ENCODE results near the gene BLOC1S6. TPM values are rescaled to one million over a fixed set of nuclear protein-coding genes. Genes with fewer than 3 reads are reported as not detected.
A peak's percentile ranks its signal among the peaks of the same experiment; 100 is the strongest.

The BLOC1S6 gene
- total RNA-seq, 1 donor from 2014 or later, result 64.2 TPM

DNA sequence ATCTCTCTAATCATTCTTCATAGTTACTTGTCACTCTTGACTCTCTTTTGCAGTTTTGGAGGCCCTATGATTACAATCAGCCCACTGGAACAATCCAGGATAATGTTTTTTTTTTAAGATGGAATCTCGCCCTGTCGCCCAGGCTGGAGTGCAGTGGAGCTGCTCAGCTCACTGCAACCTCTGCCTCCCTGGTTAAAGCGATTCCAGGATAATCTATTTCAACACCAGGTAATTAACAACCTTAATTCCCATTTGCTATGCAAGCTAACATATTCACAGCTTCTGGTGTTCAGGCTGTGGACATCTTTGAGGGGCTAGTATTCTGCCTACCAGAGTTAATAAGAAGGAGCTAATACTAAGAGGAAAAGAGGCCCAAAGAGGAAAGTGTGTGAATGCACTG is 1.1 kb upstream of the BLOC1S6 start:
- peak overlapping the region; percentile 96 for H3K4me3 Mint-ChIP-seq (ENCODE audit: unreplicated experiment)
- Histone ChIP-seq H3K36me3 (ENCODE audit: insufficient read depth, low read length) (no peaks in the 10 kb centered on the region), H3K4me2 (ENCODE audit: low read length) (peak overlapping the region; percentile 88), H3K4me3 (ENCODE audit: insufficient read depth, low read depth, low read length) (peak overlapping the region; percentile 99), H3K79me2 (ENCODE audit: insufficient read depth, low read length) (peaks cover 36% of the 10 kb centered on the region), H3K9ac (ENCODE audit: low read length) (peak overlapping the region; percentile 94), H3K4me1 (ENCODE audit: insufficient read depth, low read length) (peaks cover 20% of the 10 kb centered on the region), H4K20me1 (ENCODE audit: insufficient read depth, low read length) (no peaks in the 10 kb centered on the region), H3K27ac (ENCODE audit: low read depth, low read length) (peak overlapping the region; percentile 97), H3K27me3 (ENCODE audit: insufficient read depth, low read length) (no peaks in the 10 kb centered on the region), H2AFZ (ENCODE audit: low read depth, low read length) (no peak overlapping the region), H3K9me3 (ENCODE audit: insufficient read depth, low read depth, low read length) (no peaks in the 10 kb centered on the region)
- H3K9me3 Mint-ChIP-seq (ENCODE audit: unreplicated experiment), result no peaks in the 10 kb centered on the region
- no peak for TF ChIP-seq EZH2 (IDR thresholded peaks at IDR 0.05; ENCODE audit: insufficient read depth, low read length)
- TF ChIP-seq, protein P1, sequence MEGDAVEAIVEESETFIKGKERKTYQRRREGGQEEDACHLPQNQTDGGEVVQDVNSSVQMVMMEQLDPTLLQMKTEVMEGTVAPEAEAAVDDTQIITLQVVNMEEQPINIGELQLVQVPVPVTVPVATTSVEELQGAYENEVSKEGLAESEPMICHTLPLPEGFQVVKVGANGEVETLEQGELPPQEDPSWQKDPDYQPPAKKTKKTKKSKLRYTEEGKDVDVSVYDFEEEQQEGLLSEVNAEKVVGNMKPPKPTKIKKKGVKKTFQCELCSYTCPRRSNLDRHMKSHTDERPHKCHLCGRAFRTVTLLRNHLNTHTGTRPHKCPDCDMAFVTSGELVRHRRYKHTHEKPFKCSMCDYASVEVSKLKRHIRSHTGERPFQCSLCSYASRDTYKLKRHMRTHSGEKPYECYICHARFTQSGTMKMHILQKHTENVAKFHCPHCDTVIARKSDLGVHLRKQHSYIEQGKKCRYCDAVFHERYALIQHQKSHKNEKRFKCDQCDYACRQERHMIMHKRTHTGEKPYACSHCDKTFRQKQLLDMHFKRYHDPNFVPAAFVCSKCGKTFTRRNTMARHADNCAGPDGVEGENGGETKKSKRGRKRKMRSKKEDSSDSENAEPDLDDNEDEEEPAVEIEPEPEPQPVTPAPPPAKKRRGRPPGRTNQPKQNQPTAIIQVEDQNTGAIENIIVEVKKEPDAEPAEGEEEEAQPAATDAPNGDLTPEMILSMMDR (IDR thresholded peaks at IDR 0.05; ENCODE audit: insufficient read depth, low read depth, low read length), result no peak
- no peak for FAIRE-seq
- DNase-seq (ENCODE audit: low read depth), result no peak
- peak overlapping the region; percentile 100 for H3K27ac Mint-ChIP-seq (ENCODE audit: unreplicated experiment)
- no peaks in the 10 kb centered on the region for H3K36me3 Mint-ChIP-seq (ENCODE audit: low read depth, unreplicated experiment)
- H3K27me3 Mint-ChIP-seq (ENCODE audit: low read depth, unreplicated experiment), result no peaks in the 10 kb centered on the region
- H3K4me1 Mint-ChIP-seq (ENCODE audit: low read depth, unreplicated experiment), result peaks cover 17% of the 10 kb centered on the region

DNA sequence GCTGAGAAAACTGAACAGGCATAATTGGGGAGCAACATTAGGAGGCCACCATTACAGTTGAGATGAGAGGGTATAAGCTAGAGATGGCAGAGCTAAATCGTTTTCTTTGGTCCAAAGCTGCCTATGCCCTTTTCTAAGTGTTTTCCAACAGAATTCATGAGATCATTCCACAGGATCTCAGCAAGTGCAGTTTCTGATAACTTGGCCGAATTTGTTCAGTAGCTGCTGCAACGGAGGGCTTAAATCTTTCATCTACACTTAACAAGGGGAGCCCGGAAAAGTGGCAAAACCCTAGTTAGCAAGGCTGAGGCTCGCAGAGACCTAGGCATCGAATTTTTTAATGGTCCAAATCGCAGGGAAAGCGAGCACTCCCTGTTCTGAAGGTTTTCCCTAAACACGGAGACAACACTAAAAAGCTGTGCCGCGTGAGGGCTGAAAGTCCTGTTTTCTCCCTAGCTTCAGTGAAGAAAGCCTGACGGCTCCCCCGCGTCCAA is 531 bp upstream of the BLOC1S6 start:
- Mint-ChIP-seq H3K36me3 (ENCODE audit: low read depth, unreplicated experiment) (no peaks in the 10 kb centered on the region), H3K4me1 (ENCODE audit: low read depth, unreplicated experiment) (peaks cover 17% of the 10 kb centered on the region), H3K9me3 (ENCODE audit: unreplicated experiment) (no peaks in the 10 kb centered on the region), H3K4me3 (ENCODE audit: unreplicated experiment) (peak overlapping the region; percentile 96), H3K27ac (ENCODE audit: unreplicated experiment) (peak overlapping the region; percentile 100), H3K27me3 (ENCODE audit: low read depth, unreplicated experiment) (no peaks in the 10 kb centered on the region)
- TF ChIP-seq EZH2 (IDR thresholded peaks at IDR 0.05; ENCODE audit: insufficient read depth, low read length), result no peak
- TF ChIP-seq, protein P1 (IDR thresholded peaks at IDR 0.05; ENCODE audit: insufficient read depth, low read depth, low read length), result no peak
- H3K9me3 ChIP-seq (ENCODE audit: insufficient read depth, low read depth, low read length), result no peaks in the 10 kb centered on the region
- peak overlapping the region; percentile 94 for H3K9ac ChIP-seq (ENCODE audit: low read length)
- peak overlapping the region; percentile 88 for H3K4me2 ChIP-seq (ENCODE audit: low read length)
- H3K36me3 ChIP-seq (ENCODE audit: insufficient read depth, low read length), result no peaks in the 10 kb centered on the region
- DNase-seq (ENCODE audit: low read depth), result no peak
- peak overlapping the region; percentile 99 for H3K4me3 ChIP-seq (ENCODE audit: insufficient read depth, low read depth, low read length)
- H3K79me2 ChIP-seq (ENCODE audit: insufficient read depth, low read length), result peaks cover 41% of the 10 kb centered on the region
- H3K27me3 ChIP-seq (ENCODE audit: insufficient read depth, low read length), result no peaks in the 10 kb centered on the region
- H3K27ac ChIP-seq (ENCODE audit: low read depth, low read length), result peak overlapping the region; percentile 97
- H4K20me1 ChIP-seq (ENCODE audit: insufficient read depth, low read length), result no peaks in the 10 kb centered on the region
- H2AFZ ChIP-seq (ENCODE audit: low read depth, low read length), result peak overlapping the region; percentile 87
- H3K4me1 ChIP-seq (ENCODE audit: insufficient read depth, low read length), result peaks cover 20% of the 10 kb centered on the region
- FAIRE-seq, result no peak

DNA sequence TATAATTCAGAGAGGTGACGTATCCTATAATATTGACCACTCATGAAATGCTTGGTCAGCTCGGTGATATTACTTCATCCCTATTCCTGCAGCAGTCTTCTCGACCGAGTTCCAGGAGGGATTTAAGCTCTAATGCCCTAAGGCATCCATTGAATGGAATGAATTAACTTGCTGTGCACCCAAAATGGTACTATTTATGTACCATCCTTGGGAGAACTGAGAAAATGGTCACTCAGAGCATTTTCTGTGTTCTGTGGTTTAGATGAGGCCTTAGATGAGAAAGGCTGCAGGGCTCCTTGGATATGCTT is 638 bp downstream of the BLOC1S6 start:
- no peak for TF ChIP-seq EZH2 (IDR thresholded peaks at IDR 0.05; ENCODE audit: insufficient read depth, low read length)
- TF ChIP-seq, protein P1 (IDR thresholded peaks at IDR 0.05; ENCODE audit: insufficient read depth, low read depth, low read length), result no peak
- peak overlapping the region; percentile 94 for H3K9ac ChIP-seq (ENCODE audit: low read length)
- peaks cover 20% of the 10 kb centered on the region for H3K4me1 ChIP-seq (ENCODE audit: insufficient read depth, low read length)
- Mint-ChIP-seq H3K36me3 (ENCODE audit: low read depth, unreplicated experiment) (no peaks in the 10 kb centered on the region), H3K4me1 (ENCODE audit: low read depth, unreplicated experiment) (peaks cover 17% of the 10 kb centered on the region), H3K27me3 (ENCODE audit: low read depth, unreplicated experiment) (no peaks in the 10 kb centered on the region), H3K27ac (ENCODE audit: unreplicated experiment) (peak overlapping the region; percentile 100), H3K9me3 (ENCODE audit: unreplicated experiment) (no peaks in the 10 kb centered on the region), H3K4me3 (ENCODE audit: unreplicated experiment) (peak overlapping the region; percentile 96)
- H3K79me2 ChIP-seq (ENCODE audit: insufficient read depth, low read length), result peaks cover 53% of the 10 kb centered on the region
- H3K4me3 ChIP-seq (ENCODE audit: insufficient read depth, low read depth, low read length), result peak overlapping the region; percentile 99
- H3K36me3 ChIP-seq (ENCODE audit: insufficient read depth, low read length), result no peaks in the 10 kb centered on the region
- FAIRE-seq (no peak), DNase-seq (ENCODE audit: low read depth) (no peak)
- H4K20me1 ChIP-seq (ENCODE audit: insufficient read depth, low read length), result no peaks in the 10 kb centered on the region
- no peaks in the 10 kb centered on the region for H3K27me3 ChIP-seq (ENCODE audit: insufficient read depth, low read length)
- peak overlapping the region; percentile 88 for H3K4me2 ChIP-seq (ENCODE audit: low read length)
- no peaks in the 10 kb centered on the region for H3K9me3 ChIP-seq (ENCODE audit: insufficient read depth, low read depth, low read length)
- H2AFZ ChIP-seq (ENCODE audit: low read depth, low read length), result peak overlapping the region; percentile 87
- peak overlapping the region; percentile 97 for H3K27ac ChIP-seq (ENCODE audit: low read depth, low read length)
